Choroid plexus epithelial cell (primary cell): ENCODE results near the gene PXK.

ENCODE experiments used
- DNase-seq: peaks from one replicate; pipeline ENCODE4 v3.0.0-alpha.2; 2010; ENCODE audit warnings: low read depth
- H3K4me3 ChIP-seq: 2 replicates; pipeline ENCODE4 v1.5.1; 2011; ENCODE audit warnings: low read depth, mild to moderate bottlenecking, control low read depth, low read length, moderate library complexity
- CTCF ChIP-seq: conservative IDR thresholded peaks from 2 replicates; pipeline ENCODE4 v1.5.1; 2011; ENCODE audit warnings: low read depth, mild to moderate bottlenecking, control low read depth, inconsistent platforms, low read length, moderate library complexity

The PXK gene

GRCh38 chr3:58383476-58383875, 50.8 kb downstream of the PXK start:
- no peak overlapping the region for H3K4me3 ChIP-seq
- TF ChIP-seq CTCF = no peak
- DNase-seq = peak; percentile 32

GRCh38 chr3:58383904-58384303, 51.2 kb downstream of the PXK start:
- DNase-seq = peak; percentile 97
- TF ChIP-seq CTCF = no peak
- no peak overlapping the region for H3K4me3 ChIP-seq

GRCh38 chr3:58384381-58385090, 51.8 kb downstream of the PXK start:
- H3K4me3 ChIP-seq = no peak overlapping the region
- no peak for DNase-seq
- no peak for TF ChIP-seq CTCF

- peak; percentile 95 for DNase-seq
- H3K4me3 ChIP-seq = no peak overlapping the region
- TF ChIP-seq CTCF = peak; percentile 3
Measured at GRCh38 chr3:58386626-58387365, 54.1 kb downstream of the PXK start.

GRCh38 chr3:58387650-58388546, 55.2 kb downstream of the PXK start:
- DNase-seq = no peak
- H3K4me3 ChIP-seq = no peak overlapping the region
- no peak for TF ChIP-seq CTCF

GRCh38 chr3:58388550-58389091, 55.9 kb downstream of the PXK start:
- no peak for TF ChIP-seq CTCF
- H3K4me3 ChIP-seq = no peak overlapping the region
- peak; percentile 76 for DNase-seq
